ENCODE results near the gene HPDL.

DNA sequence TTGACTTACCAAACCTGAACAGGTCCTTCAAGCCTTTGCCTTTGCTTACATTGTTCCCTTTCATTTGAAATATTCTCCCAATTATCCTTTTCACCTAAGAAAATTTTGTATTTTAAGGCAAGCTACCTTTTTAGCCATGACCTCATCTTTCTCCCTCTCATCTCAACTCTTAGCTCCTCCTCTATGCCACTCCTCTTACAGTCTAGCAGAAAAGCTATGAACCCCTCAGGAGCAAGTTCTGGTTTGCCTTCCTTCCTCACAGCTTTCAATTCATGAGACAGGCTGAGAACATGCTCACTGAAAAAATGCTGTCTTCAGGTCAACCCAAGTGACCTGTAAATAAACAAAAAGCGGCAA lies 21.9 kb downstream of the HPDL start:
- no peak for TF ChIP-seq CTCF (IDR thresholded peaks at IDR 0.05)
- no peak for TF ChIP-seq POLR2A (IDR thresholded peaks at IDR 0.05)
- no peak for TF ChIP-seq EP300 (IDR thresholded peaks at IDR 0.05)
- no peak for TF ChIP-seq POLR2AphosphoS5 (IDR thresholded peaks at IDR 0.05)
